NCI-H2171 (cell line): ENCODE results near the gene SFT2D1.

Source experiments
- DNase-seq: peaks from one replicate; lab custom pipeline; 2025; lab: John Stamatoyannopoulos, UW

SFT2D1 gene

DNA sequence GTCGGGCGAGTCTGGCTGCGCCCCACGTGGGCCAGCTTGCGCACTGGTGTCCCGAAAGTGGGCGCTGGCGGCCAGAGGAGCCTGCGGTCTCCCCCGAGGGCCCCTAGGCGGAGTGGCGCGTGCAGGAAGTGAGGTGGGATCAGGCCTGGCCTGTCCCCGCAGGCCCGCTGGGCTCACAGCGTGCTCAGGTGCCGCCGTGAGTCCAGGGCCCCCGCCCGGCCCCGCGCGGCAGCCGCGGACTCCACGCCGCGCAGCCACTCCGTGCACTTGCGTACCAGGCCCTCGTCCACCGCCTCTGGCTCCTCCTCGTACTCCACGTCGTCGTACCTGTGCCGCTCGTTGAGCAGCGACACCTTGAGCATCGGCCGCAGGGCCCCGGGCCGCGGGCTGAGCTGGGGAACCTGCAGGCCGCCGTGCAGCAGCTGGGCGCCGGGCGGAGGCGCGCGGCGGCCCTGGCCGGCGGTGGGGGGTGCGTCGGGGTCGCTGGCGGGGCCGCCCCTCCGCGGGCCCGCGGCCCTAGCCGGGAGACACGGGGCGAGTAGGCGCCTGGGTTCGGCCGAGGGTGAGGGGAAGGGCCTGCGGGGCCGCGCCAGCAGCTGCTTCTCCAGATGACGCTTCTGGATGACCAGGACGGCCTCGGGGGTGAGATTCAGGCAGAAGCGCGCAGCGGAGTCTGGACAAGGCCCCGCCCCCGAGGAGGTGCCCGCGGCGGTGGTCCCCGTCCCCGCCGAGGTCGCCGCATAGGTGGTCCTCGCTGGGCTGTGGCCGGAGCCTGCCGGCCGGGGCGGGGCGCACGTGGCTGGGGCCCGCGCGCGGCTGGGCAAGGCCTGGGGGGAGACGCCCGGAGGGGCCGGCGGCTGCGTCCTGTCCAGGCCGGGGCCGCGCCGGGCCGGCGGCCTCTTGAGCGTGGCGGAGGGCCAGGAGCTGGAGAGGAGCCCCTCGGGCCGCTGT is 35.0 kb downstream of the SFT2D1 start:
- DNase-seq, result no peak

- DNase-seq, result no peak
These were observed 35.8 kb downstream of the SFT2D1 start for GRCh38 chr6:166306378-166307081.

DNA sequence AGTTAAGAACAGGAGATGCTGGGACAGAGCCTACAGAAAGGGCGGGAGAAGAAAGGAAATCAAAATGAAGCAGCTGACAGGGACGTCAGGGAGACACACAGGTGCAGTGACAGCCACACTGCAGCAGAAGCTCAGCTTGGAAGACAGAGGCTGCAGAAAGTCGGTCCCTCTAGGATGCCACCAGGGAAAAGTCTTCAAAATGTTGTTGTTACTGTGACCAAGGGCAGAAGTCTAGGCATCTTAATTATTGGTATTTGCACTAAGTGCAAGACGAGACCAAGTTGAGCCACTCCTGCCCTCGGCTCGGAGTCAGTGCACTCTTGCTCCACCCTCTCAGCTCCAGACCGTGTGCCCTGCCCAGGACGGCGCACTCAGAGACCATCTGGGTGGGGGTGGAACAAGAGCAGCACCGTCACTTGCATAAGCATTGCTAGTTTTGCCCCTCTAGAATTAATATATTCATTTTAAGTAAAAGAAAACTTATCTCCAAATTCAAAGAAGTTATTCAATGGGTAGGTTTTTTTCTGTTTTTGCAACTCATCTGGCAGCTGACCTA is 36.7 kb downstream of the SFT2D1 start:
- DNase-seq, result no peak

GRCh38 chr6:166304106-166304505 is 38.2 kb downstream of the SFT2D1 start:
- no peak for DNase-seq

- DNase-seq, result no peak
These were observed 40.5 kb downstream of the SFT2D1 start for GRCh38 chr6:166301611-166302529.

GRCh38 chr6:166300357-166300987 is 41.9 kb downstream of the SFT2D1 start:
- no peak for DNase-seq

DNA sequence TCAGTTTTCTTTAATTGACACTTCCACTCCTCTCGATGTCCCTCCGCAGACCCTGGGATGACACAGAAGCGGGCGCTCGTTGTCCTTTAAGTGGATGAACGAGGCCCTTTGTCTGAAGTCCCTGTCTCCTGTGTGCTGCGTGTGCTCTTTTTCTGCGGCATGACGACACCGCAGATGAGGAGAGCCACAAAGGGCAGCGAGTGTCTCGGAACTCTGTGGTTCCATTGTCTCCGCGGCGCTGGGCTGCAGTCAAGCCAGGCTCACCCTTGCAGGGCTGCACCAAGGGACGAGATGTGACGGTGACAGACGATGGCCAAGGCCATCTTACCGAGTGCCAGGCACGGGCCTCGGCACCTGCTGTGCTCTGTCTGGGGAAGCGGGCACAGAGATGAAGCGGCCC is 44.7 kb downstream of the SFT2D1 start:
- no peak for DNase-seq

GRCh38 chr6:166296035-166296883 is 46.1 kb downstream of the SFT2D1 start:
- no peak for DNase-seq

- no peak for DNase-seq
These were observed 48.4 kb downstream of the SFT2D1 start for GRCh38 chr6:166293731-166294584.

DNA sequence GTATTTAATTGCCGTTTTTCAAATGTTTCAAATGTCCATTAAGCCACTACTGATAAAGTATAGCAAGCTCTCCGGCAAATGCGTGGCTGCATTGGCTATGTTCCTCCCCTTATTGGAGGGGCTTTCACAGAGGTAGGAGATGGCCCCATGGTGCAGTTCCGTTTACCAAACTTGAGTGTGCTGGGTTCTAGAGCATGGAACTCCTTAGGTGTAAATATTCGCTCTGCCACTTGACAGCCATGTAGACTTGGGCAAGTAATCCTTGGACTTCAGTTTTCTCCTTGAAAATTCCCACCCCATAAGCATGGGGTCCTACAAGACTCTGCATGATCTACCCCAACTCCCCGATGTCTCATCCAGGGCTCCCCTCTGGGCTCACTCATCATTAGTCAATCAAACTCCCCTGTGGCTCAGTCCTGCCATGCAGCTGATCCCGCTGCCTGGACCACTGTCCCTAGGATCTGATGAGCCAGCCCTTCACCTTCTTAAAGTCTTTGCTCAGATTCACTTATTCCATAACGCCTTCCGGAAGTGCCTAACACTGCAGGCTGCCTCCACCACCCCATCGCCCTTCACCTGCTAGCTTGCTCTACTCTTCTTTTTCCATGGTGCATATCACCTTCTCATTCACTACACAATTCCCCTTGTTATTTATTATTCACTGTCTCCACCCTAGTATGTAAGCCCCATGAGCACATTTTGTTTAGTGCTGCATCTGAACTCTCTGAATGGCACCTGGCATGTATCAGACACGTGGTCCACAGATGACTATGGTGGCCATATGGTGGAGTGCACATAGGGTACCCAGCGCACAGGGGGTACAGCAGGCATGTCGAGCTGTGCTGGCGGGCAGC is 52.9 kb downstream of the SFT2D1 start:
- no peak for DNase-seq

- DNase-seq, result no peak
These were observed 55.5 kb downstream of the SFT2D1 start for GRCh38 chr6:166286839-166287271.

GRCh38 chr6:166285233-166285632 is 57.1 kb downstream of the SFT2D1 start:
- DNase-seq, result no peak

DNA sequence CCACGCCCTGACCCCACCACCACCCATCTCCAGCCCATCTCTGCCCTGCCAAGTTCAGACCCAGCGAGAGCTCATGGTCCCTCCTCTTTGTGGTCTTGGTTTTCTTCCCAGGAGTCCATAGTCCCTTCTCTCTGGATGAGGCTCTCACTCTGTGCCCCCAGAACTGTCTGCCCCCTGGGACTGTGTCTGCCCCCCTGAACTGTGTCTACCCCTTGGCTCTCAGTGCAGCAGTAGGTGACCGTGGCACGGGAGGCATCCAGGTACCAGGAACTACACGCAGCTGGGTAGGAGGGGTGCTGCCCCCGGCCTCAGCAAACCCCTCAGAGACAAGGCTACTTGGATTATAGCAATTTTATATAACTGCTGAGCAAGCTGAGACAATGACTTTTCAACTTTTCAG is 57.7 kb downstream of the SFT2D1 start:
- no peak for DNase-seq

DNA sequence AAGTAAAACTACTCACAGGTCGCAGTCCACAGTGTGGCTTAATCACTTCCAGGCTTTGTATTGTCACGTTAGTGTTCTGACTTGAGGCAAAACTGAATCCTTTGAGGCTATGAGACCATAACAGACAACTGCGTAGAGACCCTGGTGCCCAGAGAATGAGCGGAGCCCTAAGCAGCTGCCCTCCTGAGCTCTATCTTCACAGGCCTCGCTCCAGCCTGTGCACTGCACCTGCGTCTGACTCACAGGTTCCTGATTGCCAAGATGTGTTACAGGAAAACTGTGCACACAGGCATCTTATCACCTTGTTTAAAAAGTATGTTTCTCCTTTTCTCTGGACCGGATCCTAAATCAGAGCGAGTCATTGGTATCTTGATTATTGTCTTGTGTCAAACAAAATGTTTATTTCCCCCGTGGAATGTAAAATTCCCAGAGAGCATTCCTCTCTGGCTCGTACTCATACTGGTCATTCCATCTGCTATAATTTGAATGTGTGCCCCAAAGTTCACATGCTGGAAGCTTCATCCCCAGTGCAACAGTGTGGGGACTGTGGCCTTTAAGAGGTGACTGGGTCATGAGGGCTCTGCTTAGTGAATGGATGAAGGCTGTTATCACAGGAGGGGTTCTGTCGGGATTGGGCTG is 59.8 kb downstream of the SFT2D1 start:
- DNase-seq, result no peak

DNA sequence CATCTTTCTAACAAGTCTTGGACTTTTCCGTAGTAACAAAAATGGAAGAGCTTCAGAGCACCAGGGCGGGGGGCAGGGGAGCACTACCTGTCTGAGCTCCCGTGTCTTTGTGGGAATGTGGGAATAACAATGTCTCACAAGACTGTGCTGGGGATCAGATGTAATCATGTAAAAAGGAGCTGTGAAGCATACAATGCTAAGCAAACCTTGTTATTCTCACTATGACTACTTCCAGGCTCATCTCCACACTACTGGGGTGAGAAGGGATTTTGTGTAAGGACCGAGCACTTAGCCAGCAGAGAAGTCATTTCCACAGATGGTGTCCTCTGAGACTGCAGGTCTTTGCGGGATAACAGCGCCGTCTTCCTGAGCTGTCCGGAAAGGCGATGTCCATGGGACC is 61.2 kb downstream of the SFT2D1 start:
- no peak for DNase-seq

- DNase-seq, result no peak
These were observed 63.0 kb downstream of the SFT2D1 start for GRCh38 chr6:166279393-166279679.

DNA sequence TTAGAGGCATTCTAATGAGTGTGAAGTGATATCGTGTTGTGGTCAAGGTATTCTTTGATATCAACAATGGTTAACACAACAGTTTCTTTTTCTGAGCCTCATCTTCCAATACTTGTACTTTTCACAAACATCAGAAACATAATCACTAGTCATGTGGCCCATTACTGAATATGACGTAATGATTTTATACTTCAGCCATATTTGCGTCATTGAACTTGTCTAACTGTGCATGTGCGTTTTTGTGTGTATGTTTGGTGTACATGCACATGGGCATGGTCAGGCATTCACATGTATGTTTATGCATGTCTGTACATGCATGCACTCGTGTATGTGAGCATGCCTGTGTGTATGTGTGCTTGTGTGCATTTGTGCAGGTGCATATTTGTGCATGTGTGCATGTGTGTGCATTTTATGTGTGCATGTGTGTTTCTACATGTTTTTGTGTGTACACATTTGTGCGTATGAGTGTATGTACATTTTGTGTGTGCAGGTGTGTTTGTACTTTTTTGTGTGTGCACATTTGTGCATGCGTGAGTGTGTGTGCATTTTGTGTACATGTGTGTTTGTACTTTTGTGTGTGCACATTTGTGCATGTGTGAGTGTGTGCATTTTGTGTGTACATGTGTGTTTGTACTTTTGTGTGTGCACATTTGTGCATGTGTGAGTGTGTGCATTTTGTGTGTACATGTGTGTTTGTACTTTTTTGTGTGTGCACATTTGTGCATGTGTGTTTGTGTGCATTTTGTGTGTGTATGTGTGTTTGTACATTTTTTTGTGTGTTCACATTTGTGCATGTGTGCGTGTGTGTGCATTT is 63.6 kb downstream of the SFT2D1 start:
- DNase-seq, result no peak
